ENCODE data around the gene TMSB4X. TPM values are rescaled to one million over a fixed set of nuclear protein-coding genes. Genes with fewer than 3 reads are reported as not detected.

The TMSB4X gene
- total RNA-seq, 1 donor from 2014 or later, result 2,664 TPM

GRCh38 chrX:12951595-12951975 lies 23.3 kb upstream of the TMSB4X start:
- Mint-ChIP-seq H3K4me3 (no peak overlapping the region), H3K27me3 (ENCODE audit: low read depth) (no peaks in the 10 kb centered on the region), H3K27ac (ENCODE audit: unreplicated experiment) (no peak overlapping the region), H3K9me3 (peaks cover 3% of the 10 kb centered on the region), H3K36me3 (ENCODE audit: low read depth) (no peaks in the 10 kb centered on the region), H3K4me1 (peaks cover 48% of the 10 kb centered on the region)
- DNase-seq (ENCODE audit: low read depth, low spot score), result no peak
- TF ChIP-seq CTCF (conservative IDR thresholded peaks at IDR 0.05), result no peak

- Mint-ChIP-seq H3K9me3 (no peaks in the 10 kb centered on the region), H3K36me3 (ENCODE audit: low read depth) (no peaks in the 10 kb centered on the region), H3K4me1 (peaks cover 35% of the 10 kb centered on the region), H3K27ac (ENCODE audit: unreplicated experiment) (no peak overlapping the region), H3K27me3 (ENCODE audit: low read depth) (no peaks in the 10 kb centered on the region), H3K4me3 (no peak overlapping the region)
- no peak for DNase-seq (ENCODE audit: low read depth, low spot score)
- TF ChIP-seq CTCF (conservative IDR thresholded peaks at IDR 0.05), result no peak
Observed at GRCh38 chrX:12953420-12953819, 21.5 kb upstream of the TMSB4X start.

- Mint-ChIP-seq H3K4me1 (peaks cover 26% of the 10 kb centered on the region), H3K9me3 (no peaks in the 10 kb centered on the region), H3K27ac (ENCODE audit: unreplicated experiment) (no peak overlapping the region), H3K4me3 (no peak overlapping the region), H3K36me3 (ENCODE audit: low read depth) (no peaks in the 10 kb centered on the region), H3K27me3 (ENCODE audit: low read depth) (no peaks in the 10 kb centered on the region)
- DNase-seq (ENCODE audit: low read depth, low spot score), result no peak
- TF ChIP-seq CTCF (conservative IDR thresholded peaks at IDR 0.05), result no peak
Observed at GRCh38 chrX:12954376-12954775, 20.5 kb upstream of the TMSB4X start.

DNA sequence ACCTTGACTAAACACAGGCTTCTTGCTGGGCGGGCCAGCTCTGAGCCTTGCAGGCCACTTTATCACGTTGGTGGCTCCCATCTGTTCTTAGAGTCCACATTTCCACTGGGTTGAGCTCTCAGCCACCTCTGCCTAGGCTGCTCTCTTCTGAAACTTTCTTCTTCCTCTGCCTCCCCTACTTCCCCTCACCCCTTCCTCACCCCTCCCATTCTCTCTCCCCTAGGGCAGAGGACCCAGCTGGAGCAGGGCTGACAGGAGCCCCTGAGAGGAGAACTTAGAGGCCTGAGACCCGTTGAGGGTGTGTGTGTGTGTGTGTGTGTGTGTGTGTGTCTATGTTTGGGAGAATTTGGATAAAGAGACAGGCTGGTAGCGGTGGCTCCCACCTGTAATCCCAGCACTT lies 19.9 kb upstream of the TMSB4X start:
- Mint-ChIP-seq H3K4me3 (no peak overlapping the region), H3K9me3 (no peaks in the 10 kb centered on the region), H3K27ac (ENCODE audit: unreplicated experiment) (no peak overlapping the region), H3K27me3 (ENCODE audit: low read depth) (no peaks in the 10 kb centered on the region), H3K36me3 (ENCODE audit: low read depth) (no peaks in the 10 kb centered on the region), H3K4me1 (peaks cover 20% of the 10 kb centered on the region)
- DNase-seq (ENCODE audit: low read depth, low spot score), result no peak
- no peak for TF ChIP-seq CTCF (conservative IDR thresholded peaks at IDR 0.05)

- DNase-seq (ENCODE audit: low read depth, low spot score), result no peak
- Mint-ChIP-seq H3K4me1 (peaks cover 9% of the 10 kb centered on the region), H3K4me3 (no peak overlapping the region), H3K36me3 (ENCODE audit: low read depth) (no peaks in the 10 kb centered on the region), H3K27ac (ENCODE audit: unreplicated experiment) (peak overlapping the region; percentile 95), H3K9me3 (peaks cover 3% of the 10 kb centered on the region), H3K27me3 (ENCODE audit: low read depth) (no peaks in the 10 kb centered on the region)
- TF ChIP-seq CTCF (conservative IDR thresholded peaks at IDR 0.05), result no peak
Observed at GRCh38 chrX:12955882-12956703, 18.8 kb upstream of the TMSB4X start.

All from neural crest cell (in vitro differentiated cells).